Measurements from ENCODE around the gene BHLHE40. TPM values are rescaled to one million over a fixed set of nuclear protein-coding genes. Genes with fewer than 3 reads are reported as not detected.

BHLHE40 gene
- total and polyA plus RNA-seq, 2 of the 13 experiments (the other 11 are each of a cell fraction or from before 2014, with no cell fraction given), result 1.8 to 51.0 TPM

DNA sequence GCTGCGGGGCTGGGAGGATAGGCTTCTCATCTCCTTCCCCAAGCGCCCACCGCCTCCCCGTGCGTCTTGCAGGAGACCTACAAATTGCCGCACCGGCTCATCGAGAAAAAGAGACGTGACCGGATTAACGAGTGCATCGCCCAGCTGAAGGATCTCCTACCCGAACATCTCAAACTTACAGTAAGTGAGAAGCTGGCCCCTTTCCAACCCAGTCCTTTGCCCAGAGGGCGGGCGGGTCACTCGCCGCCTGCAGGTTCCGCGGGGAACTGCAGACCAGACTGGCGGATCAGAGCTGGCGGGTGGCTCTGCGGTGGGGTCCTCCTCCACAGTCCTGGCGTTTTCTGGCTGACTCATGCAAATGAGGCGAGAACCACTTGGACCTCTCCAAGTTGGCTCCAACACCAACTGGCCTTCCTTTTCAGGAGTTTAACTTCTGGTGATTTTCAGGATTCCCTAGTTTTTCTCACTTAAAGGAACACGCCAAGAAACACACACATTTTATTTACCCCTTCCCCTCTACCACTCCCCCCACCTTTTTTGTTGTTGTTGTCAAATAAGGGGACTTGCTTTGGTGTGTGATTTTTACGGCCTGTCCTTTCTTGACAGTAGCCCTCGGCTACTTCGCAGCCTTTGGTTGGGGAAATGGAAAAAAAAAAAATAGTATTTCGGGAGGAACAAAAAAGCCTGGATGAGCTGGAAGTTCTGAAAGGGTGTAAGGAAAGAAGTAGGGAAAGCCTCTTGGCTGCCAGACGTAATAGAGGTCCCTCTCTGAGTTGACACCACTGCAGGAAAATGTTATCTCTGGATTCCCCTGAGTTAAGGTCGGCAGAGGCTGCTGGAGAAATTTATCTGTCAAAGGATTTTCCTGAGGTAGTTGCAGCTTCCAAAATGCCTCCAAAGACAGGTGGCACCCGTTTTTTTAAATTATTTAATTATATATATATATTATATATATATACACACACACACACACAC lies 1.3 kb downstream of the BHLHE40 start (continued):
- TF ChIP-seq, protein P1, sequence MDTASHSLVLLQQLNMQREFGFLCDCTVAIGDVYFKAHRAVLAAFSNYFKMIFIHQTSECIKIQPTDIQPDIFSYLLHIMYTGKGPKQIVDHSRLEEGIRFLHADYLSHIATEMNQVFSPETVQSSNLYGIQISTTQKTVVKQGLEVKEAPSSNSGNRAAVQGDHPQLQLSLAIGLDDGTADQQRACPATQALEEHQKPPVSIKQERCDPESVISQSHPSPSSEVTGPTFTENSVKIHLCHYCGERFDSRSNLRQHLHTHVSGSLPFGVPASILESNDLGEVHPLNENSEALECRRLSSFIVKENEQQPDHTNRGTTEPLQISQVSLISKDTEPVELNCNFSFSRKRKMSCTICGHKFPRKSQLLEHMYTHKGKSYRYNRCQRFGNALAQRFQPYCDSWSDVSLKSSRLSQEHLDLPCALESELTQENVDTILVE (CRISPR knock-in tag; IDR thresholded peaks at IDR 0.05), result no peak
- TF ChIP-seq ZNF589 (CRISPR knock-in tag; conservative IDR thresholded peaks at IDR 0.05), result no peak
- TF ChIP-seq, protein P2, sequence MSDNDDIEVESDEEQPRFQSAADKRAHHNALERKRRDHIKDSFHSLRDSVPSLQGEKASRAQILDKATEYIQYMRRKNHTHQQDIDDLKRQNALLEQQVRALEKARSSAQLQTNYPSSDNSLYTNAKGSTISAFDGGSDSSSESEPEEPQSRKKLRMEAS (IDR thresholded peaks at IDR 0.05), result no peak
- TF ChIP-seq, protein P3, sequence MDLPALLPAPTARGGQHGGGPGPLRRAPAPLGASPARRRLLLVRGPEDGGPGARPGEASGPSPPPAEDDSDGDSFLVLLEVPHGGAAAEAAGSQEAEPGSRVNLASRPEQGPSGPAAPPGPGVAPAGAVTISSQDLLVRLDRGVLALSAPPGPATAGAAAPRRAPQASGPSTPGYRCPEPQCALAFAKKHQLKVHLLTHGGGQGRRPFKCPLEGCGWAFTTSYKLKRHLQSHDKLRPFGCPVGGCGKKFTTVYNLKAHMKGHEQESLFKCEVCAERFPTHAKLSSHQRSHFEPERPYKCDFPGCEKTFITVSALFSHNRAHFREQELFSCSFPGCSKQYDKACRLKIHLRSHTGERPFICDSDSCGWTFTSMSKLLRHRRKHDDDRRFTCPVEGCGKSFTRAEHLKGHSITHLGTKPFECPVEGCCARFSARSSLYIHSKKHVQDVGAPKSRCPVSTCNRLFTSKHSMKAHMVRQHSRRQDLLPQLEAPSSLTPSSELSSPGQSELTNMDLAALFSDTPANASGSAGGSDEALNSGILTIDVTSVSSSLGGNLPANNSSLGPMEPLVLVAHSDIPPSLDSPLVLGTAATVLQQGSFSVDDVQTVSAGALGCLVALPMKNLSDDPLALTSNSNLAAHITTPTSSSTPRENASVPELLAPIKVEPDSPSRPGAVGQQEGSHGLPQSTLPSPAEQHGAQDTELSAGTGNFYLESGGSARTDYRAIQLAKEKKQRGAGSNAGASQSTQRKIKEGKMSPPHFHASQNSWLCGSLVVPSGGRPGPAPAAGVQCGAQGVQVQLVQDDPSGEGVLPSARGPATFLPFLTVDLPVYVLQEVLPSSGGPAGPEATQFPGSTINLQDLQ (CRISPR knock-in tag; IDR thresholded peaks at IDR 0.05), result no peak
- peak; percentile 18; the same call in 1 of the 2 replicates for TF ChIP-seq ZNF33A (CRISPR knock-in tag; IDR thresholded peaks at IDR 0.05; ENCODE audit: borderline replicate concordance)
- TF ChIP-seq RELA (CRISPR knock-in tag; IDR thresholded peaks at IDR 0.05), result no peak
- TF ChIP-seq SALL1 (CRISPR knock-in tag; IDR thresholded peaks at IDR 0.05), result peak; percentile 83
- no peak for TF ChIP-seq TCF7 (IDR thresholded peaks at IDR 0.05; ENCODE audit: low read depth)
- TF ChIP-seq, protein P4, sequence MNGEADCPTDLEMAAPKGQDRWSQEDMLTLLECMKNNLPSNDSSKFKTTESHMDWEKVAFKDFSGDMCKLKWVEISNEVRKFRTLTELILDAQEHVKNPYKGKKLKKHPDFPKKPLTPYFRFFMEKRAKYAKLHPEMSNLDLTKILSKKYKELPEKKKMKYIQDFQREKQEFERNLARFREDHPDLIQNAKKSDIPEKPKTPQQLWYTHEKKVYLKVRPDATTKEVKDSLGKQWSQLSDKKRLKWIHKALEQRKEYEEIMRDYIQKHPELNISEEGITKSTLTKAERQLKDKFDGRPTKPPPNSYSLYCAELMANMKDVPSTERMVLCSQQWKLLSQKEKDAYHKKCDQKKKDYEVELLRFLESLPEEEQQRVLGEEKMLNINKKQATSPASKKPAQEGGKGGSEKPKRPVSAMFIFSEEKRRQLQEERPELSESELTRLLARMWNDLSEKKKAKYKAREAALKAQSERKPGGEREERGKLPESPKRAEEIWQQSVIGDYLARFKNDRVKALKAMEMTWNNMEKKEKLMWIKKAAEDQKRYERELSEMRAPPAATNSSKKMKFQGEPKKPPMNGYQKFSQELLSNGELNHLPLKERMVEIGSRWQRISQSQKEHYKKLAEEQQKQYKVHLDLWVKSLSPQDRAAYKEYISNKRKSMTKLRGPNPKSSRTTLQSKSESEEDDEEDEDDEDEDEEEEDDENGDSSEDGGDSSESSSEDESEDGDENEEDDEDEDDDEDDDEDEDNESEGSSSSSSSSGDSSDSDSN (CRISPR knock-in tag; IDR thresholded peaks at IDR 0.05), result no peak; the same call in 1 of the 2 replicates
- TF ChIP-seq, protein P5, sequence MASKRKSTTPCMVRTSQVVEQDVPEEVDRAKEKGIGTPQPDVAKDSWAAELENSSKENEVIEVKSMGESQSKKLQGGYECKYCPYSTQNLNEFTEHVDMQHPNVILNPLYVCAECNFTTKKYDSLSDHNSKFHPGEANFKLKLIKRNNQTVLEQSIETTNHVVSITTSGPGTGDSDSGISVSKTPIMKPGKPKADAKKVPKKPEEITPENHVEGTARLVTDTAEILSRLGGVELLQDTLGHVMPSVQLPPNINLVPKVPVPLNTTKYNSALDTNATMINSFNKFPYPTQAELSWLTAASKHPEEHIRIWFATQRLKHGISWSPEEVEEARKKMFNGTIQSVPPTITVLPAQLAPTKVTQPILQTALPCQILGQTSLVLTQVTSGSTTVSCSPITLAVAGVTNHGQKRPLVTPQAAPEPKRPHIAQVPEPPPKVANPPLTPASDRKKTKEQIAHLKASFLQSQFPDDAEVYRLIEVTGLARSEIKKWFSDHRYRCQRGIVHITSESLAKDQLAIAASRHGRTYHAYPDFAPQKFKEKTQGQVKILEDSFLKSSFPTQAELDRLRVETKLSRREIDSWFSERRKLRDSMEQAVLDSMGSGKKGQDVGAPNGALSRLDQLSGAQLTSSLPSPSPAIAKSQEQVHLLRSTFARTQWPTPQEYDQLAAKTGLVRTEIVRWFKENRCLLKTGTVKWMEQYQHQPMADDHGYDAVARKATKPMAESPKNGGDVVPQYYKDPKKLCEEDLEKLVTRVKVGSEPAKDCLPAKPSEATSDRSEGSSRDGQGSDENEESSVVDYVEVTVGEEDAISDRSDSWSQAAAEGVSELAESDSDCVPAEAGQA (IDR thresholded peaks at IDR 0.05; ENCODE audit: low read depth), result peak; percentile 37; the same call in 1 of the 2 replicates
- TF ChIP-seq, protein P5 (CRISPR knock-in tag; IDR thresholded peaks at IDR 0.05; ENCODE audit: borderline replicate concordance), result no peak
- TF ChIP-seq YY1 (IDR thresholded peaks at IDR 0.05; ENCODE audit: insufficient read depth, insufficient replicate concordance, low read depth, low read length), result peak; percentile 57
- no peak for TF ChIP-seq U2AF1 (optimal IDR thresholded peaks at IDR 0.05; ENCODE audit: low read depth, low read length)
- TF ChIP-seq NR2F1 (CRISPR knock-in tag; IDR thresholded peaks at IDR 0.05), result peak; percentile 35 to 71; a peak in 3 of 4 replicates
